Epithelial cell of esophagus (primary cell): ENCODE measurements around the gene NR5A1.

Experiments used
- DNase-seq: peaks from one replicate; pipeline ENCODE4 v3.0.0; 2010; ENCODE audit warnings: low read depth
- H3K4me3 ChIP-seq: 2 replicates; pipeline ENCODE4 v1.5.1; 2011; ENCODE audit warnings: mild to moderate bottlenecking, low read length, control low read depth
- CTCF ChIP-seq: IDR thresholded peaks from 2 replicates; pipeline ENCODE4 v1.5.1; 2011; ENCODE audit warnings: low read depth, mild to moderate bottlenecking, low read length, control low read depth, inconsistent platforms; ENCODE audit not compliant: insufficient read depth; ENCODE audit errors: missing control alignments

Gene NR5A1

GRCh38 chr9:124465736-124466135, 41.5 kb downstream of the NR5A1 start:
- no peak for TF ChIP-seq CTCF
- H3K4me3 ChIP-seq, result no peak overlapping the region
- no peak for DNase-seq

- no peak for DNase-seq
- no peak overlapping the region for H3K4me3 ChIP-seq
- no peak for TF ChIP-seq CTCF
These were observed 44.5 kb downstream of the NR5A1 start for GRCh38 chr9:124462739-124463138.

GRCh38 chr9:124458441-124458840, 48.8 kb downstream of the NR5A1 start:
- no peak for TF ChIP-seq CTCF
- H3K4me3 ChIP-seq, result no peak overlapping the region
- no peak for DNase-seq

- no peak for DNase-seq
- H3K4me3 ChIP-seq, result no peak overlapping the region
- TF ChIP-seq CTCF, result no peak
These were observed 49.2 kb downstream of the NR5A1 start for GRCh38 chr9:124457887-124458431.

- no peak for TF ChIP-seq CTCF
- H3K4me3 ChIP-seq, result no peak overlapping the region
- peak; percentile 12 for DNase-seq
These were observed 49.9 kb downstream of the NR5A1 start for GRCh38 chr9:124457079-124457886.

GRCh38 chr9:124456341-124457078, 50.7 kb downstream of the NR5A1 start:
- DNase-seq, result no peak
- TF ChIP-seq CTCF, result no peak
- no peak overlapping the region for H3K4me3 ChIP-seq
